ENCODE results near the gene HOMER2.

Gene HOMER2

GRCh38 chr15:82968066-82968465 lies 15.5 kb upstream of the HOMER2 start:
- no peak overlapping the region for H3K4me3 ChIP-seq (replicated peaks; ENCODE audit: low read depth, low read length)
- no peak for DNase-seq (ENCODE audit: extremely low read depth, low read depth)
- no peak for TF ChIP-seq CTCF (IDR thresholded peaks at IDR 0.05; ENCODE audit: low read depth, low read length, missing control alignments)

GRCh38 chr15:82966671-82967071 lies 14.2 kb upstream of the HOMER2 start:
- no peak for DNase-seq (ENCODE audit: extremely low read depth, low read depth)
- no peak overlapping the region for H3K4me3 ChIP-seq (replicated peaks; ENCODE audit: low read depth, low read length)
- TF ChIP-seq CTCF (IDR thresholded peaks at IDR 0.05; ENCODE audit: low read depth, low read length, missing control alignments), result no peak

- H3K4me3 ChIP-seq (replicated peaks; ENCODE audit: low read depth, low read length), result no peak overlapping the region
- no peak for DNase-seq (ENCODE audit: extremely low read depth, low read depth)
- TF ChIP-seq CTCF (IDR thresholded peaks at IDR 0.05; ENCODE audit: low read depth, low read length, missing control alignments), result no peak
Observed at GRCh38 chr15:82964890-82965289, 12.4 kb upstream of the HOMER2 start.

GRCh38 chr15:82963471-82964341 lies 11.2 kb upstream of the HOMER2 start:
- H3K4me3 ChIP-seq (replicated peaks; ENCODE audit: low read depth, low read length), result no peak overlapping the region
- no peak for TF ChIP-seq CTCF (IDR thresholded peaks at IDR 0.05; ENCODE audit: low read depth, low read length, missing control alignments)
- no peak for DNase-seq (ENCODE audit: extremely low read depth, low read depth)

GRCh38 chr15:82960766-82961165 lies 8.2 kb upstream of the HOMER2 start:
- DNase-seq (ENCODE audit: extremely low read depth, low read depth), result no peak
- no peak overlapping the region for H3K4me3 ChIP-seq (replicated peaks; ENCODE audit: low read depth, low read length)
- TF ChIP-seq CTCF (IDR thresholded peaks at IDR 0.05; ENCODE audit: low read depth, low read length, missing control alignments), result no peak

GRCh38 chr15:82959423-82959822 lies 6.9 kb upstream of the HOMER2 start:
- DNase-seq (ENCODE audit: extremely low read depth, low read depth), result no peak
- H3K4me3 ChIP-seq (replicated peaks; ENCODE audit: low read depth, low read length), result no peak overlapping the region
- TF ChIP-seq CTCF (IDR thresholded peaks at IDR 0.05; ENCODE audit: low read depth, low read length, missing control alignments), result no peak

Measured in HFF-Myc (cell line).